Measurements from ENCODE around the gene CCNY.
A peak's percentile ranks its signal among the peaks of the same experiment; 100 is the strongest.

Gene CCNY

DNA sequence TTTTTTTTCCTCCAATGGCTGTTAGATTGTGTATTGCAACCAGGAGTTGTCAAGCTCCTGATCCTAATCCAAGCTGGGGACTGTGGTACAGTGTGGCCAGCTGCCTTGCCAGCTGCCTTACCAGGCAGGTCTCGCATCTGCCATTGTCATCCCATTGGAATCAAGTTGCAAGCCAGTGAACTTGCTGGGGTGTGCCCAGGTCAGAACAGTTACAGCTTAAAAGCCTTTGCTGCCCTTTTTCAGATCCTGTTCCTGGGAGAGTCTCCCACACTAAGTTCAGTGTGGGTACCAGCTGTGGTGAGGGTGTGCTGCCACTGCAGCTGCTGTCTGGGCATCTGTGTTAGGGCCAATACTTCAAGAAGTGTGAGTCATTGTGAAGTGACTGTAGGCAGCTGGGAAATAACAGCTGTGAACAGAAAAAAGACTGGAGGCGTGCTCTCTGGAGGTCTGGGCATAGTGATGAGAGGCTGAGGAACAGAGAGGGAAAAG is 72.8 kb downstream of the CCNY start:
- no peak for DNase-seq (ENCODE audit: low spot score)
- no peak overlapping the region for H3K4me3 ChIP-seq
- TF ChIP-seq, protein P1, sequence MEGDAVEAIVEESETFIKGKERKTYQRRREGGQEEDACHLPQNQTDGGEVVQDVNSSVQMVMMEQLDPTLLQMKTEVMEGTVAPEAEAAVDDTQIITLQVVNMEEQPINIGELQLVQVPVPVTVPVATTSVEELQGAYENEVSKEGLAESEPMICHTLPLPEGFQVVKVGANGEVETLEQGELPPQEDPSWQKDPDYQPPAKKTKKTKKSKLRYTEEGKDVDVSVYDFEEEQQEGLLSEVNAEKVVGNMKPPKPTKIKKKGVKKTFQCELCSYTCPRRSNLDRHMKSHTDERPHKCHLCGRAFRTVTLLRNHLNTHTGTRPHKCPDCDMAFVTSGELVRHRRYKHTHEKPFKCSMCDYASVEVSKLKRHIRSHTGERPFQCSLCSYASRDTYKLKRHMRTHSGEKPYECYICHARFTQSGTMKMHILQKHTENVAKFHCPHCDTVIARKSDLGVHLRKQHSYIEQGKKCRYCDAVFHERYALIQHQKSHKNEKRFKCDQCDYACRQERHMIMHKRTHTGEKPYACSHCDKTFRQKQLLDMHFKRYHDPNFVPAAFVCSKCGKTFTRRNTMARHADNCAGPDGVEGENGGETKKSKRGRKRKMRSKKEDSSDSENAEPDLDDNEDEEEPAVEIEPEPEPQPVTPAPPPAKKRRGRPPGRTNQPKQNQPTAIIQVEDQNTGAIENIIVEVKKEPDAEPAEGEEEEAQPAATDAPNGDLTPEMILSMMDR (IDR thresholded peaks at IDR 0.05) = no peak
- H3K27ac ChIP-seq = peak overlapping the region; percentile 14 to 59

- no peak for DNase-seq (ENCODE audit: low spot score)
- TF ChIP-seq, protein P1 (IDR thresholded peaks at IDR 0.05) = no peak
- Histone ChIP-seq H3K4me3 (no peak overlapping the region), H3K27ac (no peak overlapping the region)
Observed at GRCh38 chr10:35409808-35410207, 73.5 kb downstream of the CCNY start.

DNA sequence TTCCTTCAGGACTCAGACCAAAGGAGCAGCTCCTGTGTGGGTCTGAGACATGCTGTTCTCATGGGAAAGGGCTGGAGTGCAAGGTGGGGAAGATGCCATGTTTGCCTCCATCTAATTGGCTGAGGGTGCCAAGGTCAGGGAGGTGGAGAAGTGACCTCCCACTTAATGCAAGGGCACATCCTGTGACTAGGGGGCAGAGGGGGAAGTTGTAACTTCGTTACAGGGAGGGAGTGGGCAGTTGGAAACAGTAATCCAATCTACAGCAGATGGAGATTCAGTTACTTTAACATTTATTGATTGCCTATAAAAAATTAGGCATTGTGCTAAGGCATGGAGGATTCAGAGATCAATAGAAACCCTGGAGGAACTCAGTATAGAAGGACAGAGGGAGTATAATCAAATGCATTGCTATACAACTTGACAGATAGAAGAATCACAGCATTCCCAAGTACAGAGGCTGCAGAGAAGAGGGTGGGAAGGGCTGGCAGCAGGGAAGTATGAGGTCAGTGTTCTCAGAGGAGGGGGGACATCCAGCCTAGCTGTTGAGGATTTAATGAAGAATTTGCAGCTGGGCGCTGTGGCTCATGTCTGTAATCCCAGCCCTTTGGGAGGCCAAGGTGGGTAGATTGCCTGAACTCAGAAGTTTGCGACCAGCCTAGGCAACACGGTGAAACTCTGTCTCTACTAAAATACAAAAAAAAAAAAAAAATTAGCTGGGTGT is 75.9 kb downstream of the CCNY start:
- no peak overlapping the region for H3K27ac ChIP-seq
- DNase-seq (ENCODE audit: low spot score) = no peak
- H3K4me3 ChIP-seq = no peak overlapping the region
- TF ChIP-seq, protein P1 (IDR thresholded peaks at IDR 0.05) = no peak

GRCh38 chr10:35412900-35413491 is 76.7 kb downstream of the CCNY start:
- no peak for DNase-seq (ENCODE audit: low spot score)
- H3K4me3 ChIP-seq = no peak overlapping the region
- no peak overlapping the region for H3K27ac ChIP-seq
- TF ChIP-seq, protein P1 (IDR thresholded peaks at IDR 0.05) = no peak

GRCh38 chr10:35413985-35414861 is 77.9 kb downstream of the CCNY start:
- Histone ChIP-seq H3K27ac (no peak overlapping the region), H3K4me3 (no peak overlapping the region)
- no peak for DNase-seq (ENCODE audit: low spot score)
- TF ChIP-seq, protein P1 (IDR thresholded peaks at IDR 0.05) = no peak

GRCh38 chr10:35415505-35415904 is 79.2 kb downstream of the CCNY start:
- no peak overlapping the region for H3K27ac ChIP-seq
- H3K4me3 ChIP-seq = no peak overlapping the region
- TF ChIP-seq, protein P1 (IDR thresholded peaks at IDR 0.05) = no peak
- DNase-seq (ENCODE audit: low spot score) = no peak
